Stomach (tissue), 9 donors: ENCODE data around the gene TMEM209. TPM values are rescaled to one million over a fixed set of nuclear protein-coding genes. Genes with fewer than 3 reads are reported as not detected.
"Not testable (repeated sequence)": the region's sequence is repeated elsewhere in the genome, so short reads cannot be mapped to it uniquely, and the experiment has no call there.

ENCODE experiments used
- DNase-seq, 2 donors: peaks; one replicate each; pipeline versions ENCODE4 v3.0.0 to v3.0.0-alpha.2; 2013 to 2019
- H3K27ac ChIP-seq, 5 donors: fragments of 200-600 bp in 4 of 5; sonication (generic) in 4 of 5; one replicate each; pipeline ENCODE4 v1.5.1; 2013 to 2019; ENCODE audit warnings: mild to moderate bottlenecking in 1 of 5, moderate library complexity in 1 of 5
- H3K27me3 ChIP-seq, 3 donors: fragments of 200-600 bp; sonication (generic); one replicate each; pipeline ENCODE4 v1.5.1; 2017 to 2019; ENCODE audit warnings: mixed run types in 1 of 3
- H3K36me3 ChIP-seq, 4 donors: fragments of 200-600 bp; sonication (generic); 1 replicate in 3 of 4; 2 replicates in 1 of 4; pipeline ENCODE4 v1.5.1; 2016 to 2019
- H3K4me1 ChIP-seq, 4 donors: fragments of 200-600 bp; sonication (generic); one replicate each; pipeline ENCODE4 v1.5.1; 2016 to 2019
- H3K4me3 ChIP-seq, 4 donors: fragments of 200-600 bp; sonication (generic) in 3 of 4; one replicate each; pipeline ENCODE4 v1.5.1; 2016 to 2019; ENCODE audit warnings: mild to moderate bottlenecking in 1 of 4
- H3K9me3 ChIP-seq, 4 donors: fragments of 200-600 bp; sonication (generic); one replicate each; pipeline ENCODE4 v1.5.1; 2016 to 2019
- EP300 ChIP-seq: sonication (generic); formaldehyde crosslinking; IDR thresholded peaks from one replicate; pipeline ENCODE4 v1.6.1; 2017; ENCODE audit warnings: antibody characterized with exemption
- POLR2A ChIP-seq, 4 donors: fragments of 450-650 bp; IDR thresholded peaks; one replicate each; pipeline ENCODE4 v1.6.1; 2016; ENCODE audit warnings: antibody characterized with exemption in 4 of 4, control low read depth in 2 of 4, mild to moderate bottlenecking in 1 of 4, moderate library complexity in 1 of 4
- POLR2AphosphoS5 ChIP-seq, 3 donors: sonication (generic); formaldehyde crosslinking; IDR thresholded peaks; one replicate each; pipeline ENCODE4 v1.6.1; 2016; ENCODE audit warnings: antibody characterized with exemption in 3 of 3
- WGBS, 5 donors: extraction: QIAGEN DNeasy Blood & Tissue Kit in 3 of 5; methylation state at CpG; one replicate each; pipeline versions ENCODE4 v1.1.5 to v1.1.7; 2013 to 2018; 5-methylcytosine and 5-hydroxymethylcytosine counted together
- intact Hi-C: fragments of 100-400 bp; cut with DNase I; formaldehyde crosslinking; loops from one replicate; pipeline ENCODE4 v1.15.1; 2023; ENCODE audit warnings: low total_unique reads
- polyA plus RNA-seq, 3 donors: library from polyadenylated mRNA; stranded (reverse); fragments of 200-250 nt; gene quantifications; one replicate each; pipeline ENCODE4 v1.2.3, GENCODE V29; 2013
- total RNA-seq, 5 donors: library from RNA; depleted of rRNA; stranded (reverse); fragments of >200 nt; gene quantifications; one replicate each; pipeline versions ENCODE4 v1.1.0 to v1.2.3, GENCODE V29; 2014 to 2016
- TF ChIP-seq, protein P1 (sequence below), 7 experiments: fragments of 450-650 bp in 4 of 7; fragments of 200-600 bp in 3 of 7; sonication (generic) in 3 of 7; IDR thresholded peaks; one replicate each; pipeline ENCODE4 v1.5.1; 2016 to 2019; ENCODE audit warnings: antibody characterized with exemption in 7 of 7, control low read depth in 2 of 7, mild to moderate bottlenecking in 1 of 7
- donor health status: healthy with polysubstance abuse.
- donor health status: Bipolar disorder and iron deficiency.
- donor health status: healthy.

TMEM209 gene
- total and polyA plus RNA-seq, 8 donors, result 3.2 to 24.6 (median 8.9) TPM

DNA sequence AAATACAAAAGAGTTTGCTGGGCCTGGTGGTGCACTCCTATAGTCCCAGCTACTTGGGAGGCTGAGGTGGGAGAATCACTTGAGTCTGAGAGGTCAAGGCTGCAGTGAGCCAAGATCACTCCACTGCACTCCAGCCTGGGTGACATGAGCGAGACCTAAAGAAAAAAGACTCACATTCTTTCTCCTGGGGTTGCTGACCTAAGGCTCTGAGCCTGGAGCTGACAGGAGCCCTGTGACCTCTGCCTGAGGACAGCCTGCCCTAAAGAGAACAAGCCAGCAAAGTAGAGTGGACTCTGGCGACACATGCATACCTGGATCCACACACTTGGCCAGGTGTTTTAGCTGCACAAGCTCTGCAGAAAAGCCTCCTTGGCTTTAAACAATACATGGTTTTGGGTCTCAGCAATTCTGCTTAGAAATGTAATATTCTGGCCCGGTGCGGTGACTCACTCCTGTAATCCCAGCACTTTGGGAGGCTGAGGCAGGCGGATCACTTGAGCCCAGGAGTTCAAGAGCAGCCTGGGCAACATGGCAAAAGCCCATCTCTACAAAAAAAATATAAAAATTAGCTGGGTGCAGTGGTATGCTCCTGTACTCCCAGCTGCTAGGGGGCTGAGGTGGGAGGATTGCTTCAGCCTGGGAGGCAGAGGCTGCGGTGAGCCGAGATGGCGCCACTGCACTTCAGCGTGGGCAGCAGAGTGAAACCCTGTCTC is 58.4 kb downstream of the TMEM209 start:
- 94 to 98% (median 96%) methylated on average over 9 of the region's 9 CpGs for WGBS, 5 donors
- no peaks in the 10 kb centered on the region for H3K36me3 ChIP-seq
- peaks cover 0 to 14% (median 9%) of the 10 kb centered on the region in 4 donors for H3K4me1 ChIP-seq
- H3K27me3 ChIP-seq, result no peaks in the 10 kb centered on the region
- intact Hi-C loops, result no loop called here
- TF ChIP-seq, protein P1, sequence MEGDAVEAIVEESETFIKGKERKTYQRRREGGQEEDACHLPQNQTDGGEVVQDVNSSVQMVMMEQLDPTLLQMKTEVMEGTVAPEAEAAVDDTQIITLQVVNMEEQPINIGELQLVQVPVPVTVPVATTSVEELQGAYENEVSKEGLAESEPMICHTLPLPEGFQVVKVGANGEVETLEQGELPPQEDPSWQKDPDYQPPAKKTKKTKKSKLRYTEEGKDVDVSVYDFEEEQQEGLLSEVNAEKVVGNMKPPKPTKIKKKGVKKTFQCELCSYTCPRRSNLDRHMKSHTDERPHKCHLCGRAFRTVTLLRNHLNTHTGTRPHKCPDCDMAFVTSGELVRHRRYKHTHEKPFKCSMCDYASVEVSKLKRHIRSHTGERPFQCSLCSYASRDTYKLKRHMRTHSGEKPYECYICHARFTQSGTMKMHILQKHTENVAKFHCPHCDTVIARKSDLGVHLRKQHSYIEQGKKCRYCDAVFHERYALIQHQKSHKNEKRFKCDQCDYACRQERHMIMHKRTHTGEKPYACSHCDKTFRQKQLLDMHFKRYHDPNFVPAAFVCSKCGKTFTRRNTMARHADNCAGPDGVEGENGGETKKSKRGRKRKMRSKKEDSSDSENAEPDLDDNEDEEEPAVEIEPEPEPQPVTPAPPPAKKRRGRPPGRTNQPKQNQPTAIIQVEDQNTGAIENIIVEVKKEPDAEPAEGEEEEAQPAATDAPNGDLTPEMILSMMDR (IDR thresholded peaks at IDR 0.05), result no peak
- TF ChIP-seq POLR2AphosphoS5 (IDR thresholded peaks at IDR 0.05) (no peak), POLR2A (IDR thresholded peaks at IDR 0.05) (no peak), EP300 (no peak)
- no peaks in the 10 kb centered on the region for H3K9me3 ChIP-seq
- DNase-seq, result no peak
- no peak overlapping the region for H3K27ac ChIP-seq
- H3K4me3 ChIP-seq, result no peak overlapping the region

DNA sequence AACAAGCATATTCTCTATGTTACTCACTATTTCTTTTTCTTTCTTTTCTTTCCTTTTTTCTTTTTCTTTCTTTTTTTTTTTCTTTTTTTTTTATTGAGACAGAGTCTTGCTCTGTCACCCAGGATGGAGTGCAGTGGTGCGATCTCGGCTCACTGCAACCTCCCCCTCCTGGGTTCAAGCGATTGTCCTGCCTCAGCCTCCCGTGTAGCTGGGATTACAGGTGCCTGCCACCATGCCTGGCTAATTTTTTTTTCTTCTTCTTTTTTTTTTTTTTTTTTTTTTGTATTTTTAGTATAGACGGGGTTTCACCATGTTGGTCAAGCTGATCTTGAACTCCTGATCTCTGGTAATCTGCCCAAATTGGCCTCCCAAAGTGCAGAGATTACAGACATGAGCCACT is 59.1 kb downstream of the TMEM209 start:
- intact Hi-C loops, H3K27me3 ChIP-seq, H3K4me3 ChIP-seq, H3K9me3 ChIP-seq, DNase-seq, H3K27ac ChIP-seq, H3K36me3 ChIP-seq: not testable (repeated sequence)
- H3K4me1 ChIP-seq, result peaks cover 0 to 21% (median 16%) of the 10 kb centered on the region in 4 donors
- 90 to 96% (median 93%) methylated on average over 5 of the region's 5 CpGs for WGBS, 5 donors

DNA sequence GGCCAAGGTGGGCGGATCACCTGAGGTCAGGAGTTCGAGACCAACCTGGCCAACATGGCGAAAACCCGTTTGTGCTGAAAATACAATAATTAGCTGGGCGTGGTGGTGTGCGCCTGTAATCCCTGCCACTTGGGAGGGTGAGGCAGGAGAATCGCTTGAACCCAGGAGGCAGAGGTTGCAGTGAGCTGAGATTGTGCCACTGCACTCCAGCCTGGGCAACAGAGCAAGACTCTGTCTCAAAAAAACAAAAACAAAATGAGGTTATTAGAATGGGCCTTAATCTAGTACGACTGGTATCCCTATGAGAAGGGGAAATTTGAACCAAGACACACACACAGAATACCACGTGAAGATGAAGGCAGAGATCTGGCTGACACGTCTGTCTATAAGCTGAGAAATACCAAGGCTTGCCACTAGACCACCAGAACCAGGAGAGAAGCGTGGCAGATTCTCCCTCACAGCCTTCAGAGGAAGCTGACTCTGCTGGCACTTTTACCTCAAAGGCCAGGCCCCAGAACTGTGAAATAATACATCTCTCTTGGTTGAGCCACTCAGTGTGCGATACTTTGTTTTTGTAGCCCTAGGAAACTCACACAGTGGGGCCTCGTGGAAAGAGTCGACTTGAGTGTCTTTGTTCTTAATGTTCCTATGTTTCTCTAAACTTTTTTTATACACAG is 59.6 kb downstream of the TMEM209 start:
- no peaks in the 10 kb centered on the region for H3K36me3 ChIP-seq
- H3K27ac ChIP-seq, result no peak overlapping the region
- 85 to 90% (median 87%) methylated on average over 14 of the region's 14 CpGs for WGBS, 5 donors
- H3K4me3 ChIP-seq, result no peak overlapping the region
- no peak for DNase-seq
- intact Hi-C loops, result no loop called here
- H3K4me1 ChIP-seq, result peaks cover 0 to 27% (median 22%) of the 10 kb centered on the region in 4 donors
- H3K27me3 ChIP-seq, result no peaks in the 10 kb centered on the region
- no peaks in the 10 kb centered on the region for H3K9me3 ChIP-seq
- TF ChIP-seq POLR2A (IDR thresholded peaks at IDR 0.05) (no peak), POLR2AphosphoS5 (IDR thresholded peaks at IDR 0.05) (no peak), EP300 (no peak)
- TF ChIP-seq, protein P1 (IDR thresholded peaks at IDR 0.05), result no peak

DNA sequence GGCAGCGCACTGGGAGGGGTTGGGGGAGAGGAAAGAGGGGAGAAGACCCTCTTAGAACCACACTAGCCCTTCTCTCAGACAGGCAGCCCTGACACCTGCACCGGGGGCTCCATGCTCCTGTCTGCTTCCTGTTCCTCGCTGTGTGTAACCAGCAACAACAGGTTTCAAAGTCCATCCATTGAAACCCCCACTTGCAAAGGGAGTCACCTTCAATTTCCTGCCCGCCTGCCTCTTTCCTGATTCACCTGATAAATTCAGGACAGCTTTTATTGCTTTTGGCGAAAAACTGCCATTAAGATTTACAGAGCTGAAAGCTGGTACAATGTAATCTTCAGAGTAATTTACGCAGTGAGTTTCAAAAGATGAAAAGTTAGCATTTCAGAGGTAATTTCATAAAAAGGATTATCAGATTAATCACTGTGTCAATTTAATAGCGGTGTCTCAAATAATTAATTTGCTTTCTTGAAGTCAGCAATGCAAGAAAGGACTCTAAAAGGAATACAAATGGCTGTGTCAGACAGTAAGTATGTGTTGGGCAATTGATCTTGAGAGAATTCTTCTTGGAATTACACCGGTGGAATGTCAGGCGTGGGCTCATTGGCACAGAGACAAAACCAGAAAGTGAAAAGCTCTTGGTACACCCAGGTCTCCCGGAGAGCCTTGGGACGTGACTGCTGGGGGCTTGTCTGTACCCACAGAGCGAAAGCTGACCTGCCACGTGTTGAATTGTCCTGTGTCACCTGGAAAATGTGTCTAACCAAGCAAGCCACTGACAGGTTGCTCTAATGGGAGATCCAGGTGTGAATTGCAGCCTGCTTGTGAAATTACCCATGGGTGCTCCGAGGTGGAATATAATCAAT is 60.7 kb downstream of the TMEM209 start:
- TF ChIP-seq, protein P1 (IDR thresholded peaks at IDR 0.05), result no peak
- TF ChIP-seq POLR2AphosphoS5 (IDR thresholded peaks at IDR 0.05) (no peak), POLR2A (IDR thresholded peaks at IDR 0.05) (no peak), EP300 (no peak)
- intact Hi-C loops, result no loop called here
- peak in 1 of 2 donors; percentile 75 for DNase-seq
- peaks cover 0 to 4% (median 3%) of the 10 kb centered on the region in 4 donors for H3K36me3 ChIP-seq
- H3K4me1 ChIP-seq, result peaks cover 0 to 30% (median 21%) of the 10 kb centered on the region in 4 donors
- no peaks in the 10 kb centered on the region for H3K9me3 ChIP-seq
- H3K27ac ChIP-seq, result no peak overlapping the region
- no peak overlapping the region for H3K4me3 ChIP-seq
- 43 to 62% (median 46%) methylated on average over 13 to 14 of the region's 14 CpGs for WGBS, 5 donors
- H3K27me3 ChIP-seq, result no peaks in the 10 kb centered on the region
